ENCODE measurements around the gene CABP4.

Gene CABP4

GRCh38 chr11:67409261-67409666, 45.9 kb upstream of the CABP4 start:
- DNase-seq (ENCODE audit: low spot score): peak; percentile 82
- no peak for TF ChIP-seq CTCF (IDR thresholded peaks at IDR 0.05; ENCODE audit: extremely low read depth, missing control alignments)

- no peak for DNase-seq (ENCODE audit: low spot score)
- TF ChIP-seq CTCF (IDR thresholded peaks at IDR 0.05; ENCODE audit: extremely low read depth, missing control alignments): no peak
Observed at GRCh38 chr11:67409781-67410368, 45.3 kb upstream of the CABP4 start.

- no peak for TF ChIP-seq CTCF (IDR thresholded peaks at IDR 0.05; ENCODE audit: extremely low read depth, missing control alignments)
- DNase-seq (ENCODE audit: low spot score): no peak
Observed at GRCh38 chr11:67410369-67410831, 44.8 kb upstream of the CABP4 start.

- no peak for DNase-seq (ENCODE audit: low spot score)
- TF ChIP-seq CTCF (IDR thresholded peaks at IDR 0.05; ENCODE audit: extremely low read depth, missing control alignments): no peak
Observed at GRCh38 chr11:67410984-67411784, 44.0 kb upstream of the CABP4 start.

- DNase-seq (ENCODE audit: low spot score): no peak
- no peak for TF ChIP-seq CTCF (IDR thresholded peaks at IDR 0.05; ENCODE audit: extremely low read depth, missing control alignments)
Observed at GRCh38 chr11:67411785-67412152, 43.4 kb upstream of the CABP4 start.

- no peak for DNase-seq (ENCODE audit: low spot score)
- no peak for TF ChIP-seq CTCF (IDR thresholded peaks at IDR 0.05; ENCODE audit: extremely low read depth, missing control alignments)
Observed at GRCh38 chr11:67412495-67413179, 42.5 kb upstream of the CABP4 start.

- TF ChIP-seq CTCF (IDR thresholded peaks at IDR 0.05; ENCODE audit: extremely low read depth, missing control alignments): no peak
Observed at GRCh38 chr11:67413266-67413849, 41.8 kb upstream of the CABP4 start.

More at GRCh38 chr11:67413266-67413849, 41.8 kb upstream of the CABP4 start:
- no peak for DNase-seq (ENCODE audit: low spot score)

Measured in GM20000 (cell line).